A549 (cell line): ENCODE measurements around the gene C17orf113. TPM values are rescaled to one million over a fixed set of nuclear protein-coding genes. Genes with fewer than 3 reads are reported as not detected.
"Not testable (repeated sequence)": the region's sequence is repeated elsewhere in the genome, so short reads cannot be mapped to it uniquely, and the experiment has no call there.

Experiments used
- ATAC-seq, 2 experiments: fragments of 200-7000 bp in 1 of 2; fragments of >200 bp in 1 of 2; cut with Nextera tagmentation in 1 of 2; cut with Tn5 transposase in 1 of 2; 3 replicates each; pipeline versions ENCODE4 v1.8.0 to v1.9.1; 2018 to 2020; ENCODE audit warnings: mild to moderate bottlenecking in 1 of 2, moderate library complexity in 1 of 2
- CTCF ChIA-PET: fragments of 300-600 bp; sonication (Branson Sonifier 250); formaldehyde crosslinking; extraction: SDS; loops from one replicate; lab custom pipeline; 2021; ENCODE audit warnings: antibody characterized with exemption, inconsistent platforms; lab: Yijun Ruan, JAX
- POLR2A ChIA-PET: fragments of 350-600 bp; formaldehyde crosslinking; extraction: SDS; loops from one replicate; lab custom pipeline; 2021; ENCODE audit warnings: antibody characterized with exemption, inconsistent platforms; lab: Yijun Ruan, JAX
- DNase-seq, 2 experiments: peaks; one replicate each; pipeline versions ENCODE4 v3.0.0 to v3.0.0-alpha.2; 2011 to 2016; ENCODE audit warnings: low read depth in 1 of 2, low spot score in 1 of 2
- FAIRE-seq: peaks from 2 replicates; lab custom pipeline; 2011; peaks lifted over from hg19 to GRCh38; lab: Jason Lieb, UNC
- H3K27ac ChIP-seq, 2 experiments: fragments of >200 bp; sonication (Bioruptor Twin); formaldehyde crosslinking; 3 replicates each; pipeline ENCODE4 v1.5.1; 2016 to 2017
- H3K4me1 ChIP-seq: fragments of >200 bp; sonication (Bioruptor Twin); formaldehyde crosslinking; 3 replicates; pipeline ENCODE4 v1.6.1; 2016
- H3K4me2 ChIP-seq: fragments of >200 bp; sonication (Bioruptor Twin); formaldehyde crosslinking; 3 replicates; pipeline ENCODE4 v1.6.1; 2016
- H3K4me3 ChIP-seq: fragments of >200 bp; sonication (Bioruptor Twin); formaldehyde crosslinking; 3 replicates; pipeline ENCODE4 v1.5.1; 2016
- H3K9me3 ChIP-seq: fragments of >200 bp; sonication (Bioruptor Twin); formaldehyde crosslinking; 3 replicates; pipeline ENCODE4 v1.6.1; 2016
- BCL3 ChIP-seq: fragments of >200 bp; sonication (Bioruptor Twin); formaldehyde crosslinking; IDR thresholded peaks from 3 replicates; pipeline ENCODE4 v1.6.1; 2016
- BHLHE40 ChIP-seq: IDR thresholded peaks from 2 replicates; pipeline ENCODE4 v1.6.1; 2012; ENCODE audit warnings: low read depth, low read length, inconsistent platforms
- CBX8 ChIP-seq: fragments of 200-600 bp; sonication (generic); IDR thresholded peaks from 2 replicates; pipeline ENCODE4 v1.6.1; 2016
- CTCF ChIP-seq: fragments of >200 bp; sonication (Bioruptor Twin); formaldehyde crosslinking; IDR thresholded peaks from 3 replicates; pipeline ENCODE4 v1.5.1; 2016
- E2F6 ChIP-seq: IDR thresholded peaks from 2 replicates; pipeline ENCODE4 v1.6.1; 2012; ENCODE audit warnings: low read depth, borderline replicate concordance
- ESRRA ChIP-seq: fragments of 150-350 bp; IDR thresholded peaks from 2 replicates; pipeline ENCODE4 v1.6.1; 2014; ENCODE audit warnings: mild to moderate bottlenecking, low read length, borderline replicate concordance
- FOSB ChIP-seq: fragments of 250-450 bp; sonication (Bioruptor Pico); IDR thresholded peaks from 2 replicates; pipeline ENCODE4 v1.5.0; 2020; ENCODE audit warnings: mild to moderate bottlenecking, moderate library complexity
- HEYL ChIP-seq: fragments of 250-450 bp; sonication (Bioruptor Pico); IDR thresholded peaks from 2 replicates; pipeline ENCODE4 v1.8.0; 2021; ENCODE audit warnings: mild to moderate bottlenecking, moderate library complexity
- HOXA7 ChIP-seq: fragments of 250-450 bp; sonication (Bioruptor Pico); IDR thresholded peaks from 2 replicates; pipeline ENCODE4 v1.5.0; 2020; ENCODE audit warnings: mild to moderate bottlenecking, moderate library complexity
- JUNB ChIP-seq: fragments of >200 bp; sonication (Bioruptor Twin); formaldehyde crosslinking; IDR thresholded peaks from 2 replicates; pipeline ENCODE4 v1.6.1; 2016
- KDM1A ChIP-seq: fragments of 200-600 bp; sonication (generic); IDR thresholded peaks from 2 replicates; pipeline ENCODE4 v1.6.1; 2016; ENCODE audit warnings: low read depth, mild to moderate bottlenecking
- KDM5A ChIP-seq: fragments of 200-600 bp; sonication (generic); IDR thresholded peaks from 2 replicates; pipeline ENCODE4 v1.6.1; 2016; ENCODE audit warnings: antibody characterized with exemption, mild to moderate bottlenecking
- MAX ChIP-seq: IDR thresholded peaks from 2 replicates; pipeline ENCODE4 v1.6.1; 2012
- MAZ ChIP-seq: fragments of 150-350 bp; IDR thresholded peaks from 2 replicates; pipeline ENCODE4 v1.6.1; 2014; ENCODE audit warnings: antibody characterized with exemption, low read depth, low read length, borderline replicate concordance
- MYC ChIP-seq: IDR thresholded peaks from 2 replicates; pipeline ENCODE4 v1.6.1; 2012; ENCODE audit warnings: mild to moderate bottlenecking, inconsistent platforms, low read length, improper control_type of control experiment, borderline replicate concordance
- NFE2L2 ChIP-seq: fragments of 150-350 bp; conservative IDR thresholded peaks from 2 replicates; pipeline ENCODE4 v1.6.1; 2014; ENCODE audit warnings: low read length
- PBX3 ChIP-seq: IDR thresholded peaks from 2 replicates; pipeline ENCODE4 v1.6.1; 2012
- POLR2A ChIP-seq: IDR thresholded peaks from 2 replicates; pipeline ENCODE4 v1.6.1; 2012; ENCODE audit warnings: mild to moderate bottlenecking, low read length
- RAD21 ChIP-seq, 2 experiments: fragments of >200 bp in 1 of 2; sonication (Bioruptor Twin) in 1 of 2; formaldehyde crosslinking in 1 of 2; IDR thresholded peaks in 1 of 2; conservative IDR thresholded peaks in 1 of 2; 2 replicates in 1 of 2; 3 replicates in 1 of 2; pipeline ENCODE4 v1.6.1; 2012 to 2018; ENCODE audit warnings: inconsistent platforms in 1 of 2
- TP53 ChIP-seq: fragments of 250-450 bp; sonication (Bioruptor Pico); IDR thresholded peaks from 2 replicates; pipeline ENCODE4 v1.5.0; 2021; ENCODE audit warnings: mild to moderate bottlenecking, moderate library complexity
- USF2 ChIP-seq: fragments of 450-650 bp; IDR thresholded peaks from 2 replicates; pipeline ENCODE4 v1.6.1; 2014; ENCODE audit warnings: antibody characterized with exemption
- ZNF302 ChIP-seq: fragments of 250-450 bp; sonication (Bioruptor Pico); IDR thresholded peaks from 2 replicates; pipeline ENCODE4 v1.9.0; 2021; ENCODE audit warnings: inconsistent platforms, mild to moderate bottlenecking, moderate library complexity
- WGBS: methylation state at CpG from one replicate; pipeline ENCODE4 v1.1.6; 2017; ENCODE audit errors: missing lambda C conversion rate; 5-methylcytosine and 5-hydroxymethylcytosine counted together
- polyA plus RNA-seq, 4 experiments: library from polyadenylated mRNA; depleted of rRNA in 3 of 4; stranded (reverse); fragments of >200 nt; fragmentation: RNase III in 1 of 4; extraction: RNeasy Plus Mini Kit Qiagen cat#74134 plus additional on column Dnase treatment in 1 of 4; gene quantifications; 2 replicates in 3 of 4; 3 replicates in 1 of 4; pipeline ENCODE4 v1.2.3, GENCODE V29; 2011 to 2017

C17orf113 gene
- polyA plus RNA-seq, 2 of the 4 experiments (the other 2 are of a cell fraction): 0.67 to 1.0 TPM

GRCh38 chr17:42016411-42016831 is 34.0 kb downstream of the C17orf113 start:
- CTCF ChIA-PET: interaction anchor here (0.9 to 19.4 kb wide), 8 partner anchors 8 to 89 kb away, joined by 3 to 658 read pairs (median 46); partner anchors contain the start of genes CNP, DHX58, HSPB9 and KAT2A
- Histone ChIP-seq H3K27ac (peak overlapping the region; percentile 93 to 94), H3K4me1 (peaks cover 29% of the 10 kb centered on the region)
- FAIRE-seq (no peak), DNase-seq (no peak)
- TF ChIP-seq HOXA7 (CRISPR knock-in tag) (no peak), E2F6 (no peak), PBX3 (no peak), USF2 (no peak), MAX (no peak), FOSB (CRISPR knock-in tag) (no peak), BHLHE40 (no peak), KDM1A (no peak), TP53 (CRISPR knock-in tag) (no peak), BCL3 (no peak), POLR2A (no peak), HEYL (no peak)
- TF ChIP-seq, all 56 proteins: peak for 0
- H3K4me3 ChIP-seq: peak overlapping the region; percentile 72
- WGBS: 7% methylated on average over 12 of the region's 12 CpGs
- no peaks in the 10 kb centered on the region for H3K9me3 ChIP-seq
- H3K4me2 ChIP-seq: peak overlapping the region; percentile 87
- POLR2A ChIA-PET: interaction anchor here (0.6 to 2.3 kb wide), 7 partner anchors 9 to 97 kb away, joined by 3 to 27 read pairs (median 4); partner anchors contain the start of genes CNP and ODAD4
- ATAC-seq: no peak

GRCh38 chr17:42013740-42014139 is 36.7 kb downstream of the C17orf113 start:
- ATAC-seq, H3K9me3 ChIP-seq, H3K4me2 ChIP-seq, FAIRE-seq, H3K27ac ChIP-seq, H3K4me3 ChIP-seq, POLR2A ChIA-PET, DNase-seq: not testable (repeated sequence)
- CTCF ChIA-PET: interaction anchor here (0.7 to 19.4 kb wide), 6 partner anchors 9 to 158 kb away, joined by 3 to 378 read pairs (median 6); partner anchors contain the start of gene CNP
- peaks cover 41% of the 10 kb centered on the region for H3K4me1 ChIP-seq
- WGBS: 96% methylated on average over 12 of the region's 12 CpGs

- H3K4me1 ChIP-seq: peaks cover 37% of the 10 kb centered on the region
- H3K4me2 ChIP-seq, DNase-seq, H3K4me3 ChIP-seq, FAIRE-seq, H3K27ac ChIP-seq, H3K9me3 ChIP-seq, ATAC-seq: not testable (repeated sequence)
- POLR2A ChIA-PET: interaction anchor here (1.0 kb wide), 1 partner anchor 39 kb away, joined by 4 read pairs; no protein-coding TSS in a partner anchor
- CTCF ChIA-PET: interaction anchor here (0.8 to 19.4 kb wide), 9 partner anchors 9 to 210 kb away, joined by 3 to 378 read pairs (median 4); partner anchors contain the start of gene CNP
- 89% methylated on average over 4 of the region's 4 CpGs for WGBS
These were observed 38.0 kb downstream of the C17orf113 start for GRCh38 chr17:42012363-42012762.

GRCh38 chr17:42010898-42011516 is 39.4 kb downstream of the C17orf113 start:
- H3K4me2 ChIP-seq: peak overlapping the region; percentile 17; the same call in 2 of the 3 replicates
- no peak overlapping the region for H3K4me3 ChIP-seq
- 96% methylated on average over 3 of the region's 3 CpGs for WGBS
- peak overlapping the region in 1 of 2 experiments; percentile 23; a peak in 2 of 6 replicates for H3K27ac ChIP-seq
- ATAC-seq (peak; percentile 47 to 58; a peak in 4 of 6 replicates), FAIRE-seq (no peak), DNase-seq (peak; percentile 62 to 76)
- ChIA-PET POLR2A (no interaction called here), CTCF (interaction anchor here (0.6 to 19.4 kb wide), 5 partner anchors 14 to 418 kb away, joined by 3 to 378 read pairs (median 4); partner anchors contain the start of gene CNP)
- no peaks in the 10 kb centered on the region for H3K9me3 ChIP-seq
- H3K4me1 ChIP-seq: peaks cover 35% of the 10 kb centered on the region
- TF ChIP-seq NFE2L2 (no peak), CTCF (no peak), JUNB (no peak), MYC (no peak), MAX (no peak), KDM5A (no peak), HEYL (no peak), RAD21 (conservative IDR thresholded peaks at IDR 0.05 in 1 of 2, IDR thresholded peaks at IDR 0.05 in 1 of 2) (no peak), ESRRA (no peak), ZNF302 (no peak), MAZ (no peak), HOXA7 (CRISPR knock-in tag) (no peak), CBX8 (no peak)
